ENCODE measurements around the gene TNFRSF1A.
"Not testable (repeated sequence)": the region's sequence is repeated elsewhere in the genome, so short reads cannot be mapped to it uniquely, and the experiment has no call there.

TNFRSF1A gene

GRCh38 chr12:6338955-6339354 is 2.9 kb downstream of the TNFRSF1A start:
- Mint-ChIP-seq H3K4me1 (ENCODE audit: low read depth) (peaks cover 41% of the 10 kb centered on the region), H3K27ac (no peak overlapping the region), H3K27me3 (no peaks in the 10 kb centered on the region), H3K9me3 (ENCODE audit: low read depth) (no peaks in the 10 kb centered on the region), H3K36me3 (no peaks in the 10 kb centered on the region), H3K4me3 (no peak overlapping the region)

- H3K4me1 Mint-ChIP-seq (ENCODE audit: low read depth), result peaks cover 44% of the 10 kb centered on the region
- not testable (repeated sequence) for H3K27me3 Mint-ChIP-seq
Measured at GRCh38 chr12:6338536-6338935, 3.3 kb downstream of the TNFRSF1A start.

GRCh38 chr12:6337958-6338433 is 3.9 kb downstream of the TNFRSF1A start:
- H3K9me3 Mint-ChIP-seq (ENCODE audit: low read depth), result no peaks in the 10 kb centered on the region
- peaks cover 44% of the 10 kb centered on the region for H3K4me1 Mint-ChIP-seq (ENCODE audit: low read depth)

More at GRCh38 chr12:6338536-6338935, 3.3 kb downstream of the TNFRSF1A start:
- H3K9me3 Mint-ChIP-seq (ENCODE audit: low read depth); H3K36me3 Mint-ChIP-seq; H3K27ac Mint-ChIP-seq; H3K4me3 Mint-ChIP-seq: not testable (repeated sequence)

GRCh38 chr12:6336889-6337853 is 4.7 kb downstream of the TNFRSF1A start:
- H3K4me3 Mint-ChIP-seq, result no peak overlapping the region
- no peaks in the 10 kb centered on the region for H3K27me3 Mint-ChIP-seq
- peaks cover 7% of the 10 kb centered on the region for H3K36me3 Mint-ChIP-seq
- no peak overlapping the region for H3K27ac Mint-ChIP-seq
- H3K4me1 Mint-ChIP-seq (ENCODE audit: low read depth), result peaks cover 44% of the 10 kb centered on the region
- H3K9me3 Mint-ChIP-seq (ENCODE audit: low read depth), result no peaks in the 10 kb centered on the region

More at GRCh38 chr12:6337958-6338433, 3.9 kb downstream of the TNFRSF1A start:
- peaks cover under 1% of the 10 kb centered on the region for H3K36me3 Mint-ChIP-seq
- H3K4me3 Mint-ChIP-seq, result no peak overlapping the region
- no peak overlapping the region for H3K27ac Mint-ChIP-seq
- H3K27me3 Mint-ChIP-seq, result no peaks in the 10 kb centered on the region

GRCh38 chr12:6336079-6336888 is 5.6 kb downstream of the TNFRSF1A start:
- no peak overlapping the region for H3K27ac Mint-ChIP-seq
- no peak overlapping the region for H3K4me3 Mint-ChIP-seq
- H3K36me3 Mint-ChIP-seq, result peaks cover 9% of the 10 kb centered on the region
- no peaks in the 10 kb centered on the region for H3K9me3 Mint-ChIP-seq (ENCODE audit: low read depth)
- H3K27me3 Mint-ChIP-seq, result no peaks in the 10 kb centered on the region
- peaks cover 43% of the 10 kb centered on the region for H3K4me1 Mint-ChIP-seq (ENCODE audit: low read depth)

- peaks cover 9% of the 10 kb centered on the region for H3K36me3 Mint-ChIP-seq
- H3K4me3 Mint-ChIP-seq, result no peak overlapping the region
- H3K27me3 Mint-ChIP-seq, result no peaks in the 10 kb centered on the region
- H3K9me3 Mint-ChIP-seq (ENCODE audit: low read depth), result no peaks in the 10 kb centered on the region
- H3K4me1 Mint-ChIP-seq (ENCODE audit: low read depth), result peaks cover 45% of the 10 kb centered on the region
- no peak overlapping the region for H3K27ac Mint-ChIP-seq
Measured at GRCh38 chr12:6335451-6336078, 6.3 kb downstream of the TNFRSF1A start.

- Mint-ChIP-seq H3K27me3 (no peaks in the 10 kb centered on the region), H3K36me3 (peaks cover 9% of the 10 kb centered on the region), H3K27ac (no peak overlapping the region)
Measured at GRCh38 chr12:6334940-6335450, 6.9 kb downstream of the TNFRSF1A start.

GRCh38 chr12:6334359-6334758 is 7.5 kb downstream of the TNFRSF1A start:
- peaks cover 9% of the 10 kb centered on the region for H3K36me3 Mint-ChIP-seq
- peak overlapping the region; percentile 78 for H3K4me3 Mint-ChIP-seq
- H3K9me3 Mint-ChIP-seq (ENCODE audit: low read depth), result no peaks in the 10 kb centered on the region
- no peak overlapping the region for H3K27ac Mint-ChIP-seq
- H3K27me3 Mint-ChIP-seq, result no peaks in the 10 kb centered on the region
- H3K4me1 Mint-ChIP-seq (ENCODE audit: low read depth), result peaks cover 45% of the 10 kb centered on the region

More at GRCh38 chr12:6334940-6335450, 6.9 kb downstream of the TNFRSF1A start:
- Mint-ChIP-seq H3K4me1 (ENCODE audit: low read depth) (peaks cover 45% of the 10 kb centered on the region), H3K9me3 (ENCODE audit: low read depth) (no peaks in the 10 kb centered on the region), H3K4me3 (no peak overlapping the region)

GRCh38 chr12:6333566-6333965 is 8.3 kb downstream of the TNFRSF1A start:
- H3K36me3 Mint-ChIP-seq, result peaks cover 9% of the 10 kb centered on the region

GRCh38 chr12:6333029-6333428 is 8.8 kb downstream of the TNFRSF1A start:
- H3K9me3 Mint-ChIP-seq (ENCODE audit: low read depth), result no peaks in the 10 kb centered on the region
- H3K36me3 Mint-ChIP-seq, result peaks cover 9% of the 10 kb centered on the region
- no peaks in the 10 kb centered on the region for H3K27me3 Mint-ChIP-seq
- H3K4me3 Mint-ChIP-seq, result peak overlapping the region; percentile 78
- peaks cover 45% of the 10 kb centered on the region for H3K4me1 Mint-ChIP-seq (ENCODE audit: low read depth)
- H3K27ac Mint-ChIP-seq, result no peak overlapping the region

More at GRCh38 chr12:6333566-6333965, 8.3 kb downstream of the TNFRSF1A start:
- Mint-ChIP-seq H3K4me3 (peak overlapping the region; percentile 78), H3K27ac (no peak overlapping the region), H3K27me3 (no peaks in the 10 kb centered on the region), H3K4me1 (ENCODE audit: low read depth) (peaks cover 45% of the 10 kb centered on the region), H3K9me3 (ENCODE audit: low read depth) (no peaks in the 10 kb centered on the region)

- Mint-ChIP-seq H3K4me1 (ENCODE audit: low read depth) (peaks cover 45% of the 10 kb centered on the region), H3K9me3 (ENCODE audit: low read depth) (no peaks in the 10 kb centered on the region), H3K36me3 (peaks cover 9% of the 10 kb centered on the region), H3K27ac (no peak overlapping the region), H3K27me3 (no peaks in the 10 kb centered on the region), H3K4me3 (peak overlapping the region; percentile 78)
Measured at GRCh38 chr12:6332459-6332858, 9.4 kb downstream of the TNFRSF1A start.

GRCh38 chr12:6330999-6331714 is 10.7 kb downstream of the TNFRSF1A start:
- Mint-ChIP-seq H3K4me1 (ENCODE audit: low read depth) (peaks cover 53% of the 10 kb centered on the region), H3K4me3 (no peak overlapping the region), H3K27ac (peak overlapping the region; percentile 92), H3K9me3 (ENCODE audit: low read depth) (no peaks in the 10 kb centered on the region), H3K27me3 (no peaks in the 10 kb centered on the region), H3K36me3 (peaks cover 9% of the 10 kb centered on the region)

- Mint-ChIP-seq H3K27ac (peak overlapping the region; percentile 92), H3K27me3 (no peaks in the 10 kb centered on the region), H3K4me1 (ENCODE audit: low read depth) (peaks cover 49% of the 10 kb centered on the region), H3K36me3 (peaks cover 9% of the 10 kb centered on the region), H3K4me3 (no peak overlapping the region), H3K9me3 (ENCODE audit: low read depth) (no peaks in the 10 kb centered on the region)
Measured at GRCh38 chr12:6330192-6330591, 11.7 kb downstream of the TNFRSF1A start.

GRCh38 chr12:6329703-6330064 is 12.2 kb downstream of the TNFRSF1A start:
- Mint-ChIP-seq H3K27ac (peak overlapping the region; percentile 92), H3K27me3 (no peaks in the 10 kb centered on the region), H3K36me3 (peaks cover 9% of the 10 kb centered on the region), H3K4me3 (no peak overlapping the region), H3K4me1 (ENCODE audit: low read depth) (peaks cover 49% of the 10 kb centered on the region), H3K9me3 (ENCODE audit: low read depth) (no peaks in the 10 kb centered on the region)
